ENCODE data around the gene ANKMY1.

The ANKMY1 gene

GRCh38 chr2:240462707-240463273 is 95.0 kb downstream of the ANKMY1 start:
- Histone ChIP-seq H3K4me1 (ENCODE audit: control insufficient read depth, insufficient read depth, low read length) (no peaks in the 10 kb centered on the region), H3K27ac (ENCODE audit: extremely low read depth, low read depth, low read length) (no peak overlapping the region), H3K36me3 (ENCODE audit: control insufficient read depth in 2 of 2, insufficient read depth in 1 of 2, low read length in 2 of 2) (peaks cover 0 to 30% of the 10 kb centered on the region in 2 experiments; a peak in 1 of 3 replicates), H3K4me3 (ENCODE audit: low read depth, low read length) (no peak overlapping the region), H3K9me3 (ENCODE audit: control insufficient read depth, insufficient read depth, low read depth, low read length) (no peaks in the 10 kb centered on the region)
- ChIA-PET CTCF (no interaction called here), POLR2A (no interaction called here)
- no peak for TF ChIP-seq ZNF792 (tag by site-specific recombination; IDR thresholded peaks at IDR 0.05)
- no peak for TF ChIP-seq ZNF37A (tag by site-specific recombination; IDR thresholded peaks at IDR 0.05)
- no peak for TF ChIP-seq ZNF514 (tag by site-specific recombination; IDR thresholded peaks at IDR 0.05)
- TF ChIP-seq HOXC10 (CRISPR knock-in tag; IDR thresholded peaks at IDR 0.05): no peak
- TF ChIP-seq GLIS2 (tag by site-specific recombination; IDR thresholded peaks at IDR 0.05): no peak
- no peak for TF ChIP-seq ZNF155 (tag by site-specific recombination; IDR thresholded peaks at IDR 0.05)
- TF ChIP-seq ZEB2 (tag by site-specific recombination; IDR thresholded peaks at IDR 0.05): no peak
- TF ChIP-seq ZIC2 (tag by site-specific recombination; IDR thresholded peaks at IDR 0.05): no peak
- no peak for TF ChIP-seq ZNF837 (tag by site-specific recombination; IDR thresholded peaks at IDR 0.05)
- no peak for TF ChIP-seq BCL11B (tag by site-specific recombination; IDR thresholded peaks at IDR 0.05; ENCODE audit: low read depth)
- no peak for TF ChIP-seq ZNF311 (tag by site-specific recombination; IDR thresholded peaks at IDR 0.05; ENCODE audit: borderline replicate concordance)

- no peak overlapping the region for H3K27ac ChIP-seq (ENCODE audit: extremely low read depth, low read depth, low read length)
- H3K4me1 ChIP-seq (ENCODE audit: control insufficient read depth, insufficient read depth, low read length): no peaks in the 10 kb centered on the region
- H3K36me3 ChIP-seq (ENCODE audit: control insufficient read depth in 2 of 2, insufficient read depth in 1 of 2, low read length in 2 of 2): peaks cover 0 to 30% of the 10 kb centered on the region in 2 experiments; a peak in 1 of 3 replicates
- no peak overlapping the region for H3K4me3 ChIP-seq (ENCODE audit: low read depth, low read length)
- H3K9me3 ChIP-seq (ENCODE audit: control insufficient read depth, insufficient read depth, low read depth, low read length): no peaks in the 10 kb centered on the region
- ChIA-PET CTCF (no interaction called here), POLR2A (no interaction called here)
- TF ChIP-seq ZFP3 (tag by site-specific recombination; IDR thresholded peaks at IDR 0.05; ENCODE audit: low read depth) (no peak), ZBTB26 (tag by site-specific recombination; optimal IDR thresholded peaks at IDR 0.05) (no peak), ZNF768 (tag by site-specific recombination; IDR thresholded peaks at IDR 0.05) (no peak), TSHZ1 (tag by site-specific recombination; IDR thresholded peaks at IDR 0.05; ENCODE audit: borderline replicate concordance) (no peak), ZBTB1 (tag by site-specific recombination; IDR thresholded peaks at IDR 0.05) (no peak), ZNF433 (tag by site-specific recombination; IDR thresholded peaks at IDR 0.05; ENCODE audit: low read depth) (no peak), ZNF350 (tag by site-specific recombination; IDR thresholded peaks at IDR 0.05) (no peak), ZNF529 (tag by site-specific recombination; IDR thresholded peaks at IDR 0.05; ENCODE audit: insufficient replicate concordance) (no peak), ZNF776 (tag by site-specific recombination; IDR thresholded peaks at IDR 0.05; ENCODE audit: borderline replicate concordance) (no peak), ZNF560 (tag by site-specific recombination; IDR thresholded peaks at IDR 0.05; ENCODE audit: borderline replicate concordance) (no peak), ZNF580 (tag by site-specific recombination; IDR thresholded peaks at IDR 0.05) (no peak), ZNF202 (tag by site-specific recombination; IDR thresholded peaks at IDR 0.05; ENCODE audit: borderline replicate concordance) (no peak), GLIS1 (tag by site-specific recombination; IDR thresholded peaks at IDR 0.05) (no peak), ZNF280C (tag by site-specific recombination; IDR thresholded peaks at IDR 0.05) (no peak), ZNF174 (tag by site-specific recombination; IDR thresholded peaks at IDR 0.05) (no peak), ZNF600 (tag by site-specific recombination; IDR thresholded peaks at IDR 0.05) (no peak), ZSCAN30 (tag by site-specific recombination; IDR thresholded peaks at IDR 0.05) (no peak), MZF1 (tag by site-specific recombination; IDR thresholded peaks at IDR 0.05; ENCODE audit: borderline replicate concordance) (no peak), ZNF830 (tag by site-specific recombination; IDR thresholded peaks at IDR 0.05; ENCODE audit: low read depth) (no peak)
Measured at GRCh38 chr2:240462073-240462706, 95.6 kb downstream of the ANKMY1 start.

Measured in HEK293 (cell line).